K562 (cell line): ENCODE data around the gene DOK7. TPM values are rescaled to one million over a fixed set of nuclear protein-coding genes. Genes with fewer than 3 reads are reported as not detected.
"Not testable (repeated sequence)": the region's sequence is repeated elsewhere in the genome, so short reads cannot be mapped to it uniquely, and the experiment has no call there.

Source experiments
- ATAC-seq: fragments of 200-7000 bp; cut with Tn5 transposase; 3 replicates; pipeline ENCODE4 v1.9.1; 2020; ENCODE audit warnings: moderate library complexity
- BruUV-seq: library from RNA; stranded (reverse); fragments of 400-500 nt; replicated peaks from 2 replicates; lab custom pipeline; 2021; lab: Mats Ljungman, UMichigan
- CTCF ChIA-PET: fragments of 300-600 bp; formaldehyde crosslinking; extraction: SDS; loops from one replicate; lab custom pipeline; 2021; ENCODE audit warnings: low intra/inter-chr PET ratio; lab: Yijun Ruan, JAX
- POLR2A ChIA-PET: fragments of 300-600, 350-650 bp; sonication (Branson Sonifier 250); formaldehyde crosslinking; extraction: SDS; loops from one replicate; lab custom pipeline; 2021; ENCODE audit warnings: antibody characterized with exemption, inconsistent platforms; lab: Yijun Ruan, JAX
- DNase-seq, 4 experiments: peaks; one replicate each; pipeline versions ENCODE4 v3.0.0 to v3.0.0-alpha.2; 2011 to 2018; ENCODE audit warnings: low spot score in 3 of 4, mixed read lengths in 3 of 4; ENCODE audit errors: extremely low read depth in 1 of 4
- FAIRE-seq: peaks from 2 replicates; lab custom pipeline; 2011; peaks lifted over from hg19 to GRCh38; lab: Jason Lieb, UNC
- H2AFZ ChIP-seq: 2 replicates; pipeline ENCODE4 v1.6.0; 2011; ENCODE audit warnings: low read depth, low read length, control low read depth, inconsistent platforms
- H3K27ac ChIP-seq: fragments of 200-600 bp; 3 replicates; pipeline ENCODE4 v1.8.0; 2011; ENCODE audit warnings: low read depth, mild to moderate bottlenecking, control low read depth, inconsistent platforms, low read length, moderate library complexity, mixed read lengths; ENCODE audit errors: extremely low read depth
- H3K27me3 ChIP-seq, 2 experiments: fragments of 300-600 bp in 1 of 2; 2 replicates in 1 of 2; 3 replicates in 1 of 2; pipeline versions ENCODE4 v1.6.0 to v1.8.0; 2011; ENCODE audit warnings: inconsistent platforms in 2 of 2, low read length in 2 of 2, mild to moderate bottlenecking in 1 of 2, mixed read lengths in 1 of 2, moderate library complexity in 1 of 2; ENCODE audit not compliant: control insufficient read depth in 2 of 2, insufficient read depth in 2 of 2
- H3K36me3 ChIP-seq: fragments of 300-600 bp; 3 replicates; pipeline ENCODE4 v1.8.0; 2011; ENCODE audit warnings: mild to moderate bottlenecking, low read length, inconsistent platforms; ENCODE audit not compliant: control insufficient read depth, insufficient read depth
- H3K4me1 ChIP-seq, 2 experiments: fragments of 200-600 bp in 1 of 2; replicated peaks in 1 of 2; 2 replicates in 1 of 2; 3 replicates in 1 of 2; pipeline versions ENCODE4 v1.5.1 to v1.8.0; 2011; ENCODE audit warnings: inconsistent platforms in 2 of 2, low read length in 2 of 2, mild to moderate bottlenecking in 1 of 2, mixed read lengths in 1 of 2, moderate library complexity in 1 of 2; ENCODE audit not compliant: control insufficient read depth in 2 of 2, insufficient read depth in 2 of 2
- H3K4me2 ChIP-seq: 2 replicates; pipeline ENCODE4 v1.6.1; 2011; ENCODE audit warnings: low read length, control low read depth, inconsistent platforms, mixed read lengths; ENCODE audit not compliant: insufficient read depth
- H3K4me3 ChIP-seq: fragments of 200-600 bp; sonication (generic), shearing (Covaris generic); 2 replicates; pipeline ENCODE4 v1.5.1; 2016; ENCODE audit warnings: control low read depth, inconsistent platforms
- H3K79me2 ChIP-seq: fragments of 200-600 bp; 3 replicates; pipeline ENCODE4 v1.8.0; 2011; ENCODE audit warnings: low read length, inconsistent platforms; ENCODE audit not compliant: control insufficient read depth, insufficient read depth
- H3K9ac ChIP-seq, 2 experiments: 2 replicates each; pipeline versions ENCODE4 v1.6.0 to v1.6.1; 2011; ENCODE audit warnings: low read depth in 2 of 2, low read length in 2 of 2, control low read depth in 1 of 2, inconsistent platforms in 1 of 2, mild to moderate bottlenecking in 1 of 2, mixed read lengths in 1 of 2; ENCODE audit not compliant: insufficient read depth in 1 of 2
- H3K9me1 ChIP-seq: one replicate; pipeline ENCODE4 v1.6.0; 2011; ENCODE audit warnings: inconsistent platforms, mild to moderate bottlenecking, low read length, moderate library complexity; ENCODE audit not compliant: control insufficient read depth, insufficient read depth
- H3K9me3 ChIP-seq: replicated peaks from 2 replicates; pipeline ENCODE4 v1.5.1; 2011; ENCODE audit warnings: low read depth, low read length, inconsistent platforms; ENCODE audit not compliant: control insufficient read depth, insufficient read depth
- H4K20me1 ChIP-seq: replicated peaks from 2 replicates; pipeline ENCODE4 v1.6.1; 2011; ENCODE audit warnings: low read length, inconsistent platforms, mixed read lengths; ENCODE audit not compliant: control insufficient read depth, insufficient read depth
- BCL6 ChIP-seq: fragments of 250-450 bp; sonication (Bioruptor Pico); IDR thresholded peaks from 2 replicates; pipeline ENCODE4 v1.4.0; 2020
- DMBX1 ChIP-seq: fragments of 250-450 bp; sonication (Bioruptor Pico); IDR thresholded peaks from 2 replicates; pipeline ENCODE4 v1.8.0; 2022; ENCODE audit warnings: inconsistent platforms, mild to moderate bottlenecking, moderate library complexity, borderline replicate concordance
- HMGN3 ChIP-seq: IDR thresholded peaks from 2 replicates; pipeline ENCODE4 v1.6.1; 2011; ENCODE audit warnings: borderline replicate concordance, low read depth, mild to moderate bottlenecking, mixed read lengths, low read length; ENCODE audit not compliant: insufficient read length; ENCODE audit errors: extremely low read depth
- HNRNPUL1 ChIP-seq: fragments of 200-400 bp; formaldehyde crosslinking; IDR thresholded peaks from 2 replicates; pipeline ENCODE4 v1.6.1; 2017; ENCODE audit warnings: low read length
- ILF3 ChIP-seq: fragments of 450-650 bp; IDR thresholded peaks from 2 replicates; pipeline ENCODE4 v1.6.1; 2018; ENCODE audit warnings: antibody characterized with exemption, mild to moderate bottlenecking, moderate library complexity, borderline replicate concordance
- PURB ChIP-seq: sonication (generic); formaldehyde crosslinking; IDR thresholded peaks from 2 replicates; pipeline ENCODE4 v1.9.0; 2021; ENCODE audit warnings: low read depth, mild to moderate bottlenecking, missing genetic modification reagents
- RAD51 ChIP-seq: fragments of 450-650 bp; IDR thresholded peaks from 2 replicates; pipeline ENCODE4 v1.7.1; 2016; ENCODE audit warnings: low read depth, mild to moderate bottlenecking, borderline replicate concordance
- TRIM28 ChIP-seq: fragments of 450-650 bp; IDR thresholded peaks from 2 replicates; pipeline ENCODE4 v1.6.1; 2017
- WHSC1 ChIP-seq: IDR thresholded peaks from one replicate; pipeline ENCODE4 v1.6.1; 2012; ENCODE audit warnings: low read length, control low read depth, inconsistent platforms
- ZKSCAN8 ChIP-seq: fragments of 200-800 bp; sonication (Bioruptor generic); IDR thresholded peaks from 2 replicates; pipeline ENCODE4 v1.6.1; 2016; ENCODE audit warnings: missing genetic modification characterization, missing compliant biosample characterization
- ZNF311 ChIP-seq: fragments of 250-450 bp; sonication (Bioruptor Pico); IDR thresholded peaks from 2 replicates; pipeline ENCODE4 v1.4.0; 2020; ENCODE audit warnings: mild to moderate bottlenecking, moderate library complexity
- ZNF384 ChIP-seq: IDR thresholded peaks from 2 replicates; pipeline ENCODE4 v1.6.1; 2012; ENCODE audit warnings: low read depth, low read length, improper control_type of control experiment
- WGBS: fragments of 100-300 bp; shearing (Covaris generic); methylation state at CpG from one replicate; pipeline ENCODE4 v1.1.6; 2016; ENCODE audit warnings: low coverage, mixed read lengths; ENCODE audit not compliant: insufficient coverage; ENCODE audit errors: missing lambda C conversion rate; 5-methylcytosine and 5-hydroxymethylcytosine counted together
- in situ Hi-C: fragments of 300-500 bp; cut with MboI; formaldehyde crosslinking; loops from 4 replicates; pipeline ENCODE4 v1.15.0; 2018; ENCODE audit warnings: inconsistent platforms, mixed read lengths
- intact Hi-C: fragments of 100-400 bp; cut with micrococcal nuclease; formaldehyde crosslinking; loops from 2 replicates; pipeline ENCODE4 v1.14.2; 2022
- polyA plus RNA-seq, 8 experiments: library from polyadenylated mRNA; depleted of rRNA in 4 of 8; stranded (reverse) in 5 of 8; unstranded in 3 of 8; fragments of >200 nt; fragmentation: Nextera tagmentation in 2 of 8; fragmentation: Illumina TruSeq in 1 of 8; extraction: Ambion mirVana in 2 of 8; extraction: Trizol in 1 of 8; gene quantifications; 2 replicates each; pipeline versions ENCODE4 v1.2.1 to v1.2.3, GENCODE V29; 2011 to 2014; ENCODE audit warnings: inconsistent platforms in 1 of 8, missing spikeins in 1 of 8
- total RNA-seq, 7 experiments: library from RNA; depleted of rRNA in 6 of 7; stranded (reverse); fragments of >200 nt in 6 of 7; fragmentation: Illumina TruSeq in 2 of 7; extraction: Trizol in 2 of 7; gene quantifications; 2 replicates each; pipeline versions ENCODE4 v1.2.1 to v1.2.3, GENCODE V29; 2011 to 2021; ENCODE audit warnings: low replicate concordance in 1 of 7
- TF ChIP-seq, protein P1 (sequence below): fragments of 250-450 bp; sonication (Bioruptor Pico); IDR thresholded peaks from 2 replicates; pipeline ENCODE4 v1.5.0; 2020; ENCODE audit warnings: mild to moderate bottlenecking, borderline replicate concordance

DOK7 gene
- total and polyA plus RNA-seq, 9 of the 15 experiments (the other 6 are each of a cell fraction or from before 2014, with no cell fraction given), result not detected

DNA sequence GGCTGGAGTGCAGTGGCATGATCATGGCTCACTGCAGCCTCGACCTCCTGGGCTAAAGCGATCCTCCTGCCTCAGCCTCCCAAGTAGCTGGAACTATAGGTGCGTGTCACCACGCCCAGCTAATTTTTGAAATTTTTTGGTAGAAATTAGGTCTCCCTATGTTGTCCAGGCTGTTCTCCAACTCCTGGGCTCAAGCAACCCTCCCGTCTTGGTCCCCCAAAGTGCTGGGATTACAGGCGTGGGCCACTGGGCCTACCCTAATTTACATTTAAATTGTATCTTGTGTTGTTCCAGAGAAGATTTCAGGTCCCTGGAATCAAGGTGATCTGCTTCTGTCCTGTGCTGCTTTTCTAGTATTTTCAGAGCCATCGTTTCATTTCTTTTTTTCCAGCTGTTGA is 70.3 kb downstream of the DOK7 start:
- ATAC-seq (no peak), DNase-seq (no peak), FAIRE-seq (no peak)
- no peak overlapping the region for H3K4me3 ChIP-seq
- CTCF ChIA-PET, result no interaction called here
- H3K9ac ChIP-seq, result no peak overlapping the region
- WGBS, result 45% methylated on average over 5 of the region's 7 CpGs
- H3K79me2 ChIP-seq, result peaks cover 35% of the 10 kb centered on the region
- TF ChIP-seq ZNF384, result no peak
- TF ChIP-seq HMGN3, result no peak
- no peak for TF ChIP-seq WHSC1
- TF ChIP-seq RAD51, result no peak
- no peak for TF ChIP-seq ZNF311 (CRISPR knock-in tag)
- TF ChIP-seq TRIM28, result no peak
- TF ChIP-seq, protein P1, sequence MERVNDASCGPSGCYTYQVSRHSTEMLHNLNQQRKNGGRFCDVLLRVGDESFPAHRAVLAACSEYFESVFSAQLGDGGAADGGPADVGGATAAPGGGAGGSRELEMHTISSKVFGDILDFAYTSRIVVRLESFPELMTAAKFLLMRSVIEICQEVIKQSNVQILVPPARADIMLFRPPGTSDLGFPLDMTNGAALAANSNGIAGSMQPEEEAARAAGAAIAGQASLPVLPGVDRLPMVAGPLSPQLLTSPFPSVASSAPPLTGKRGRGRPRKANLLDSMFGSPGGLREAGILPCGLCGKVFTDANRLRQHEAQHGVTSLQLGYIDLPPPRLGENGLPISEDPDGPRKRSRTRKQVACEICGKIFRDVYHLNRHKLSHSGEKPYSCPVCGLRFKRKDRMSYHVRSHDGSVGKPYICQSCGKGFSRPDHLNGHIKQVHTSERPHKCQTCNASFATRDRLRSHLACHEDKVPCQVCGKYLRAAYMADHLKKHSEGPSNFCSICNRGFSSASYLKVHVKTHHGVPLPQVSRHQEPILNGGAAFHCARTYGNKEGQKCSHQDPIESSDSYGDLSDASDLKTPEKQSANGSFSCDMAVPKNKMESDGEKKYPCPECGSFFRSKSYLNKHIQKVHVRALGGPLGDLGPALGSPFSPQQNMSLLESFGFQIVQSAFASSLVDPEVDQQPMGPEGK, result no peak
- TF ChIP-seq DMBX1 (CRISPR knock-in tag), result no peak
- TF ChIP-seq ILF3, result no peak
- no peak for TF ChIP-seq HNRNPUL1
- no peak for TF ChIP-seq BCL6
- no peak for TF ChIP-seq ZKSCAN8
- no peak for TF ChIP-seq PURB
- peaks cover 5 to 15% of the 10 kb centered on the region in 2 experiments; a peak in 3 of 5 replicates for H3K27me3 ChIP-seq
- in situ Hi-C loops, result no loop called here
- peaks cover 9 to 34% of the 10 kb centered on the region in 2 experiments; a peak in 4 of 5 replicates for H3K4me1 ChIP-seq
- POLR2A ChIA-PET, result interaction anchor here (0.6 to 1.1 kb wide), 2 partner anchors 105 to 202 kb away, joined by 3 to 5 read pairs; no protein-coding TSS in a partner anchor
- intact Hi-C loops, result no loop called here
- H3K9me1 ChIP-seq, result no peaks in the 10 kb centered on the region
- H2AFZ ChIP-seq, result no peak overlapping the region
- peaks cover 26% of the 10 kb centered on the region for H4K20me1 ChIP-seq
- H3K9me3 ChIP-seq, result no peaks in the 10 kb centered on the region
- H3K27ac ChIP-seq, result no peak overlapping the region
- peaks cover 19% of the 10 kb centered on the region; the same call in 2 of the 3 replicates for H3K36me3 ChIP-seq
- no peak overlapping the region for H3K4me2 ChIP-seq
- no TSS peak for BruUV-seq

DNA sequence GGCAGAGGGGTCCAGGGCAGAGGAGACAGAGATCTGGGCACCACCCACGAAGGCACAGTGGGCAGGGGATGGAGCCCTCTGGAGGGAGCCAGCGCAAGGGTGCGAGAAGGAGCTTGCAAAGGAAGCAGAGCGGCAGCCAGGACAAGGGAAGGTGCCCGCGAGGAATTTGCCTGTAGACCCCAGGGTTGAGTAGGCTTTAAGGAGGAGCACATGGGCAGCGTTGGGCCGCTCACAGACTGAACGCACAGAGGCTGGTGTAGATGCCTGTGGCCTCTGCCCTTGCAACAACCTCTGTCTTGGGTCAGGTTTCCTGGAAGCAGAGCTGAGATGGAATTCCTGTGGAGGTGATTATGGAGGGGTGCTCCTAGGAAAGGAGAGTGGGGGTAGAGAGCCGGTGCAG is 72.7 kb downstream of the DOK7 start:
- FAIRE-seq, ATAC-seq, H3K9me3 ChIP-seq, H4K20me1 ChIP-seq, H3K9me1 ChIP-seq, BruUV-seq, in situ Hi-C loops, H3K4me3 ChIP-seq, H3K4me2 ChIP-seq, H3K9ac ChIP-seq, intact Hi-C loops, DNase-seq, H3K36me3 ChIP-seq, POLR2A ChIA-PET, H3K27ac ChIP-seq, CTCF ChIA-PET, H2AFZ ChIP-seq: not testable (repeated sequence)
- Histone ChIP-seq H3K79me2 (peaks cover 14% of the 10 kb centered on the region), H3K4me1 (peaks cover 8 to 19% of the 10 kb centered on the region in 2 experiments; a peak in 4 of 5 replicates), H3K27me3 (peaks cover 5 to 15% of the 10 kb centered on the region in 2 experiments; a peak in 3 of 5 replicates)
- whole genome bisulfite sequencing, result 4% methylated on average over 7 of the region's 10 CpGs
